HFFc6 (cell line): ENCODE data around the gene SFSWAP. TPM values are rescaled to one million over a fixed set of nuclear protein-coding genes. Genes with fewer than 3 reads are reported as not detected.
"Not testable (repeated sequence)": the region's sequence is repeated elsewhere in the genome, so short reads cannot be mapped to it uniquely, and the experiment has no call there.

ENCODE experiments used
- DNase-seq: peaks from one replicate; pipeline ENCODE4 v3.0.0-alpha.2; 2018
- H3K27ac Mint-ChIP-seq: 2 replicates; pipeline ENCODE4 v1.8.0; 2020; ENCODE audit warnings: mild to moderate bottlenecking, mixed read lengths
- H3K27me3 Mint-ChIP-seq: 2 replicates; pipeline ENCODE4 v1.8.0; 2021; ENCODE audit warnings: mild to moderate bottlenecking, moderate library complexity, mixed read lengths; ENCODE audit not compliant: insufficient read depth
- H3K36me3 Mint-ChIP-seq: 2 replicates; pipeline ENCODE4 v1.8.0; 2021; ENCODE audit warnings: low read depth, mixed read lengths
- H3K4me1 Mint-ChIP-seq: 2 replicates; pipeline ENCODE4 v1.8.0; 2020; ENCODE audit warnings: low read depth, mixed read lengths
- H3K4me3 Mint-ChIP-seq: 2 replicates; pipeline ENCODE4 v1.8.0; 2020; ENCODE audit warnings: mild to moderate bottlenecking, moderate library complexity, mixed read lengths
- H3K9me3 Mint-ChIP-seq: 2 replicates; pipeline ENCODE4 v1.8.0; 2020; ENCODE audit warnings: mild to moderate bottlenecking, mixed read lengths
- CTCF ChIP-seq: fragments of 200-600 bp; sonication (generic); IDR thresholded peaks from 2 replicates; pipeline ENCODE4 v1.5.0; 2021; ENCODE audit warnings: antibody characterized with exemption, mild to moderate bottlenecking
- total RNA-seq, 6 experiments: library from RNA; stranded (reverse); fragmentation: NEBNext Ultra II Directional; extraction: Animal tissue kit (Norgen Biotek cat#: 25700); gene quantifications; 2 replicates in 1 of 6; 3 replicates in 5 of 6; pipeline ENCODE4 v1.2.3, GENCODE V29; 2021

SFSWAP gene
- total RNA-seq, 6 experiments from 2014 or later, result 23.9 to 32.4 (median 28.8) TPM

GRCh38 chr12:131700271-131700670 lies 10.6 kb upstream of the SFSWAP start:
- no peak overlapping the region for H3K4me3 Mint-ChIP-seq
- no peak for DNase-seq
- TF ChIP-seq CTCF, result no peak
- no peak overlapping the region for H3K27ac Mint-ChIP-seq
- no peaks in the 10 kb centered on the region for H3K36me3 Mint-ChIP-seq
- peaks cover 14% of the 10 kb centered on the region for H3K4me1 Mint-ChIP-seq
- H3K27me3 Mint-ChIP-seq, result peaks cover 8% of the 10 kb centered on the region
- peaks cover 9% of the 10 kb centered on the region for H3K9me3 Mint-ChIP-seq

- no peak for DNase-seq
- Mint-ChIP-seq H3K9me3 (peaks cover 9% of the 10 kb centered on the region), H3K4me3 (no peak overlapping the region), H3K27me3 (peaks cover 4% of the 10 kb centered on the region; the same call in 1 of the 2 replicates), H3K27ac (no peak overlapping the region), H3K4me1 (peaks cover 14% of the 10 kb centered on the region), H3K36me3 (no peaks in the 10 kb centered on the region)
- no peak for TF ChIP-seq CTCF
Observed at GRCh38 chr12:131701705-131702572, 9.0 kb upstream of the SFSWAP start.

GRCh38 chr12:131702573-131702877 lies 8.4 kb upstream of the SFSWAP start:
- H3K4me1 Mint-ChIP-seq, result peaks cover 14% of the 10 kb centered on the region
- no peak for DNase-seq
- peaks cover 6% of the 10 kb centered on the region; the same call in 1 of the 2 replicates for H3K27me3 Mint-ChIP-seq
- no peak for TF ChIP-seq CTCF
- peaks cover 9% of the 10 kb centered on the region for H3K9me3 Mint-ChIP-seq
- no peak overlapping the region for H3K27ac Mint-ChIP-seq
- H3K4me3 Mint-ChIP-seq, result no peak overlapping the region
- H3K36me3 Mint-ChIP-seq, result no peaks in the 10 kb centered on the region

GRCh38 chr12:131703161-131703560 lies 7.7 kb upstream of the SFSWAP start:
- TF ChIP-seq CTCF, result no peak
- no peak for DNase-seq
- no peaks in the 10 kb centered on the region for H3K36me3 Mint-ChIP-seq
- H3K27me3 Mint-ChIP-seq, result peaks cover 7% of the 10 kb centered on the region; the same call in 1 of the 2 replicates
- H3K9me3 Mint-ChIP-seq, result peaks cover 9% of the 10 kb centered on the region
- no peak overlapping the region for H3K27ac Mint-ChIP-seq
- no peak overlapping the region for H3K4me3 Mint-ChIP-seq
- H3K4me1 Mint-ChIP-seq, result peaks cover 14% of the 10 kb centered on the region

GRCh38 chr12:131704509-131704908 lies 6.4 kb upstream of the SFSWAP start:
- Mint-ChIP-seq H3K27me3 (peaks cover 6% of the 10 kb centered on the region), H3K36me3 (no peaks in the 10 kb centered on the region), H3K9me3 (peaks cover 9% of the 10 kb centered on the region), H3K4me3 (no peak overlapping the region), H3K4me1 (peaks cover 11% of the 10 kb centered on the region), H3K27ac (no peak overlapping the region)
- TF ChIP-seq CTCF, result no peak
- no peak for DNase-seq

- H3K36me3 Mint-ChIP-seq, H3K4me3 Mint-ChIP-seq, H3K27me3 Mint-ChIP-seq, H3K9me3 Mint-ChIP-seq, H3K27ac Mint-ChIP-seq, DNase-seq: not testable (repeated sequence)
- peaks cover 11% of the 10 kb centered on the region for H3K4me1 Mint-ChIP-seq
Observed at GRCh38 chr12:131706709-131707108, 4.2 kb upstream of the SFSWAP start.
